Esophagus muscularis mucosa (tissue), 4 donors: ENCODE data around the gene PRRG4. TPM values are rescaled to one million over a fixed set of nuclear protein-coding genes. Genes with fewer than 3 reads are reported as not detected.
"Not testable (repeated sequence)": the region's sequence is repeated elsewhere in the genome, so short reads cannot be mapped to it uniquely, and the experiment has no call there.

Experiments used
- DNase-seq: peaks from one replicate; pipeline ENCODE4 v3.0.0-alpha.2; 2017; ENCODE audit errors: extremely low spot score
- H3K27ac ChIP-seq, 4 donors: fragments of 200-600 bp; sonication (generic); replicated peaks in 1 of 4; 1 replicate in 3 of 4; 2 replicates in 1 of 4; pipeline ENCODE4 v1.5.1; 2016 to 2019; ENCODE audit warnings: mild to moderate bottlenecking in 1 of 4
- H3K27me3 ChIP-seq, 4 donors: fragments of 200-600 bp; sonication (generic); one replicate each; pipeline versions ENCODE4 v1.5.1 to v1.6.0; 2016 to 2019
- H3K36me3 ChIP-seq, 4 donors: fragments of 200-600 bp; sonication (generic); one replicate each; pipeline ENCODE4 v1.5.1; 2016 to 2019
- H3K4me1 ChIP-seq, 4 donors: fragments of 200-600 bp; sonication (generic); one replicate each; pipeline ENCODE4 v1.5.1; 2016 to 2019
- H3K4me3 ChIP-seq, 4 donors: fragments of 200-600 bp; sonication (generic); 1 replicate in 2 of 4; 2 replicates in 2 of 4; pipeline ENCODE4 v1.5.1; 2016 to 2019; ENCODE audit warnings: mild to moderate bottlenecking in 4 of 4, moderate library complexity in 1 of 4
- H3K9me3 ChIP-seq, 4 donors: fragments of 200-600 bp; sonication (generic); 1 replicate in 3 of 4; 2 replicates in 1 of 4; pipeline ENCODE4 v1.5.1; 2016 to 2019
- CTCF ChIP-seq, 3 experiments: fragments of 200-600 bp in 2 of 3; fragments of 450-650 bp in 1 of 3; sonication (generic) in 2 of 3; IDR thresholded peaks; one replicate each; pipeline ENCODE4 v1.5.1; 2017 to 2019; ENCODE audit warnings: antibody characterized with exemption in 3 of 3, mild to moderate bottlenecking in 2 of 3, moderate library complexity in 1 of 3
- EP300 ChIP-seq: sonication (generic); formaldehyde crosslinking; IDR thresholded peaks from one replicate; pipeline ENCODE4 v1.6.1; 2017; ENCODE audit warnings: antibody characterized with exemption
- POLR2A ChIP-seq: fragments of 450-650 bp; IDR thresholded peaks from one replicate; pipeline ENCODE4 v1.6.1; 2017; ENCODE audit warnings: antibody characterized with exemption, moderate library complexity, mild to moderate bottlenecking, low read depth
- POLR2AphosphoS5 ChIP-seq, 2 donors: sonication (generic); formaldehyde crosslinking; IDR thresholded peaks; one replicate each; pipeline ENCODE4 v1.6.1; 2017; ENCODE audit warnings: antibody characterized with exemption in 2 of 2
- whole genome bisulfite sequencing: methylation state at CpG from one replicate; pipeline ENCODE4 v1.1.5; 2018; 5-methylcytosine and 5-hydroxymethylcytosine counted together
- intact Hi-C: fragments of 100-400 bp; cut with DNase I; formaldehyde crosslinking; loops from one replicate; pipeline ENCODE4 v1.15.1; 2023
- total RNA-seq, 4 donors: library from RNA; depleted of rRNA; stranded (reverse); fragments of >200 nt; gene quantifications; one replicate each; pipeline versions ENCODE4 v1.1.0 to v1.2.1, GENCODE V29; 2016

The PRRG4 gene
- total RNA-seq, 4 donors from 2014 or later, result 1.7 to 2.8 (median 2.2) TPM

GRCh38 chr11:32855601-32856000, 25.9 kb downstream of the PRRG4 start:
- H3K4me3 ChIP-seq, result no peak overlapping the region
- no peak for TF ChIP-seq EP300
- no peak for TF ChIP-seq CTCF (IDR thresholded peaks at IDR 0.05)
- no peak for TF ChIP-seq POLR2A
- TF ChIP-seq POLR2AphosphoS5 (IDR thresholded peaks at IDR 0.05), result no peak
- intact Hi-C loops, result no loop called here
- DNase-seq, result no peak
- 60% methylated on average over 2 of the region's 2 CpGs for WGBS
- no peaks in the 10 kb centered on the region for H3K4me1 ChIP-seq
- H3K27ac ChIP-seq, result no peak overlapping the region
- H3K36me3 ChIP-seq, result no peaks in the 10 kb centered on the region
- H3K9me3 ChIP-seq, result no peaks in the 10 kb centered on the region
- peaks cover 0 to 9% (median 0%) of the 10 kb centered on the region in 4 donors for H3K27me3 ChIP-seq

GRCh38 chr11:32858731-32859130, 29.0 kb downstream of the PRRG4 start:
- no peak for DNase-seq
- intact Hi-C loops, result no loop called here
- no peak overlapping the region for H3K27ac ChIP-seq
- H3K4me1 ChIP-seq, result no peaks in the 10 kb centered on the region
- TF ChIP-seq POLR2A (no peak), EP300 (no peak), POLR2AphosphoS5 (IDR thresholded peaks at IDR 0.05) (no peak)
- no peaks in the 10 kb centered on the region for H3K9me3 ChIP-seq
- no peak overlapping the region for H3K4me3 ChIP-seq
- 54% methylated on average over 1 of the region's 1 CpG for WGBS
- H3K36me3 ChIP-seq, result no peaks in the 10 kb centered on the region
- H3K27me3 ChIP-seq, result peaks cover 0 to 9% (median 0%) of the 10 kb centered on the region in 4 donors

- H3K4me1 ChIP-seq, result no peaks in the 10 kb centered on the region
- 81% methylated on average over 3 of the region's 3 CpGs for WGBS
- TF ChIP-seq POLR2A, result no peak
- TF ChIP-seq CTCF (IDR thresholded peaks at IDR 0.05), result no peak
- H3K36me3 ChIP-seq, result no peaks in the 10 kb centered on the region
- no peak overlapping the region for H3K27ac ChIP-seq
- peak; percentile 37 for DNase-seq
- intact Hi-C loops, result no loop called here
- no peaks in the 10 kb centered on the region for H3K9me3 ChIP-seq
- H3K27me3 ChIP-seq, result peaks cover 0 to 9% (median 0%) of the 10 kb centered on the region in 4 donors
- H3K4me3 ChIP-seq, result no peak overlapping the region
These were observed 32.3 kb downstream of the PRRG4 start for GRCh38 chr11:32861850-32862577.

- Histone ChIP-seq H3K4me3 (no peak overlapping the region), H3K27me3 (peaks cover 0 to 3% (median 0%) of the 10 kb centered on the region in 4 donors), H3K9me3 (no peaks in the 10 kb centered on the region), H3K4me1 (no peaks in the 10 kb centered on the region), H3K36me3 (no peaks in the 10 kb centered on the region), H3K27ac (no peak overlapping the region)
- no peak for TF ChIP-seq CTCF (IDR thresholded peaks at IDR 0.05)
- TF ChIP-seq POLR2AphosphoS5 (IDR thresholded peaks at IDR 0.05), result no peak
- no peak for TF ChIP-seq EP300
- no peak for TF ChIP-seq POLR2A
- DNase-seq, result no peak
- intact Hi-C loops, result no loop called here
These were observed 34.8 kb downstream of the PRRG4 start for GRCh38 chr11:32864555-32864954.

- H3K36me3 ChIP-seq, H3K27ac ChIP-seq, H3K9me3 ChIP-seq, H3K27me3 ChIP-seq, intact Hi-C loops, H3K4me3 ChIP-seq, DNase-seq, H3K4me1 ChIP-seq: not testable (repeated sequence)
- WGBS, result 64% methylated on average over 4 of the region's 4 CpGs
These were observed 39.0 kb downstream of the PRRG4 start for GRCh38 chr11:32868752-32869151.

GRCh38 chr11:32870676-32871075, 40.9 kb downstream of the PRRG4 start:
- 58% methylated on average over 2 of the region's 2 CpGs for WGBS
- DNase-seq, result peak; percentile 68
- H3K27ac ChIP-seq, result no peak overlapping the region
- no peaks in the 10 kb centered on the region for H3K27me3 ChIP-seq
- no peaks in the 10 kb centered on the region for H3K4me1 ChIP-seq
- no peak overlapping the region for H3K4me3 ChIP-seq
- H3K36me3 ChIP-seq, result no peaks in the 10 kb centered on the region
- TF ChIP-seq POLR2A (no peak), EP300 (no peak), CTCF (IDR thresholded peaks at IDR 0.05) (peak; percentile 4 to 31 (median 12)), POLR2AphosphoS5 (IDR thresholded peaks at IDR 0.05) (no peak)
- no peaks in the 10 kb centered on the region for H3K9me3 ChIP-seq
- intact Hi-C loops, result no loop called here
